K562 (cell line): ENCODE results near the gene RALY. TPM values are rescaled to one million over a fixed set of nuclear protein-coding genes. Genes with fewer than 3 reads are reported as not detected.
A peak's percentile ranks its signal among the peaks of the same experiment; 100 is the strongest.

Source experiments
- HDAC1 ChIP-seq, 2 experiments: fragments of 450-650 bp; IDR thresholded peaks; 2 replicates each; pipeline ENCODE4 v1.6.1; 2016 to 2017; ENCODE audit warnings: inconsistent platforms in 1 of 2, mild to moderate bottlenecking in 1 of 2, moderate library complexity in 1 of 2
- KLF6 ChIP-seq: fragments of 250-450 bp; sonication (Bioruptor Pico); IDR thresholded peaks from 2 replicates; pipeline ENCODE4 v1.4.0; 2020; ENCODE audit warnings: mild to moderate bottlenecking, moderate library complexity, borderline replicate concordance
- NCOA2 ChIP-seq, 2 experiments: fragments of 450-650 bp; IDR thresholded peaks; 2 replicates each; pipeline ENCODE4 v1.6.1; 2018; ENCODE audit warnings: mild to moderate bottlenecking in 2 of 2, moderate library complexity in 1 of 2; ENCODE audit not compliant: partially characterized antibody in 2 of 2
- YBX1 ChIP-seq: fragments of 450-650 bp; IDR thresholded peaks from 2 replicates; pipeline ENCODE4 v1.7.1; 2016; ENCODE audit warnings: mild to moderate bottlenecking
- polyA plus RNA-seq, 8 experiments: library from polyadenylated mRNA; depleted of rRNA in 4 of 8; stranded (reverse) in 5 of 8; unstranded in 3 of 8; fragments of >200 nt; fragmentation: Nextera tagmentation in 2 of 8; fragmentation: Illumina TruSeq in 1 of 8; extraction: Ambion mirVana in 2 of 8; extraction: Trizol in 1 of 8; gene quantifications; 2 replicates each; pipeline versions ENCODE4 v1.2.1 to v1.2.3, GENCODE V29; 2011 to 2014; ENCODE audit warnings: inconsistent platforms in 1 of 8, missing spikeins in 1 of 8
- total RNA-seq, 7 experiments: library from RNA; depleted of rRNA in 6 of 7; stranded (reverse); fragments of >200 nt in 6 of 7; fragmentation: Illumina TruSeq in 2 of 7; extraction: Trizol in 2 of 7; gene quantifications; 2 replicates each; pipeline versions ENCODE4 v1.2.1 to v1.2.3, GENCODE V29; 2011 to 2021; ENCODE audit warnings: low replicate concordance in 1 of 7
- TF ChIP-seq, protein P1 (sequence below): sonication (generic); formaldehyde crosslinking; IDR thresholded peaks from 2 replicates; pipeline ENCODE4 v1.4.0; 2020; ENCODE audit warnings: mild to moderate bottlenecking, missing genetic modification reagents
- TF ChIP-seq, protein P2 (sequence below): fragments of 450-650 bp; formaldehyde crosslinking; IDR thresholded peaks from 2 replicates; pipeline ENCODE4 v1.4.0; 2020; ENCODE audit warnings: mild to moderate bottlenecking, moderate library complexity
- TF ChIP-seq, protein P3 (sequence below): fragments of 450-650 bp; formaldehyde crosslinking; conservative IDR thresholded peaks from 2 replicates; pipeline ENCODE4 v1.4.0; 2022; ENCODE audit warnings: mild to moderate bottlenecking, missing genetic modification characterization
- TF ChIP-seq, protein P4 (sequence below): IDR thresholded peaks from 2 replicates; pipeline ENCODE4 v1.6.1; 2016; ENCODE audit warnings: missing genetic modification characterization, missing compliant biosample characterization
- TF ChIP-seq, protein P5 (sequence below): fragments of 200-600 bp; sonication (generic); IDR thresholded peaks from one replicate; pipeline ENCODE4 v1.6.1; 2012; ENCODE audit warnings: mild to moderate bottlenecking, low read depth, low read length, inconsistent platforms

Gene RALY
- total and polyA plus RNA-seq, 9 of the 15 experiments (the other 6 are each of a cell fraction or from before 2014, with no cell fraction given), result 0.80 to 207 (median 128) TPM

DNA sequence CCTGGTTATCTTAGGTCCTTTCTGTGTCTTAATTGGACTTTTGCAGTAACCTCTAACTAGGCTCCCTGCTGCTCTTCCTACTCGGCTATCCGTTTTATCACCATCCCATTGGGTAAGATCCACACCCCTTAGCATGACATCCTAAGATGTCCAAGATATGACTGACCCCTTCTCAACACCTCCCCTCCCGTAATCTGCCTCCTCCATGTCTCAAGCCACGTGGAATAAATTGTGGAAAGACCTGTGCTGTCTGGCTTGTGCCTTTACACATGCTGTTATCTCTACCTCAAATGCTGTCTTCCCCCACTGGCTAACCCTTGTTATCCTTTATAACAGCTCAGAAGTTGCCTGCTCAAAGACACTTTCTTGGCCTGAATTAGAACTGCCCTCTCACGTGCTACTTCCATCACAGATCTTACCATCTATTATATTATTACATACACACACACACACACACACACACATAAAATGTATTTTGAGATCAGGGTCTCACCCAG, 91.9 kb downstream of the RALY start (continued):
- TF ChIP-seq, protein P1, sequence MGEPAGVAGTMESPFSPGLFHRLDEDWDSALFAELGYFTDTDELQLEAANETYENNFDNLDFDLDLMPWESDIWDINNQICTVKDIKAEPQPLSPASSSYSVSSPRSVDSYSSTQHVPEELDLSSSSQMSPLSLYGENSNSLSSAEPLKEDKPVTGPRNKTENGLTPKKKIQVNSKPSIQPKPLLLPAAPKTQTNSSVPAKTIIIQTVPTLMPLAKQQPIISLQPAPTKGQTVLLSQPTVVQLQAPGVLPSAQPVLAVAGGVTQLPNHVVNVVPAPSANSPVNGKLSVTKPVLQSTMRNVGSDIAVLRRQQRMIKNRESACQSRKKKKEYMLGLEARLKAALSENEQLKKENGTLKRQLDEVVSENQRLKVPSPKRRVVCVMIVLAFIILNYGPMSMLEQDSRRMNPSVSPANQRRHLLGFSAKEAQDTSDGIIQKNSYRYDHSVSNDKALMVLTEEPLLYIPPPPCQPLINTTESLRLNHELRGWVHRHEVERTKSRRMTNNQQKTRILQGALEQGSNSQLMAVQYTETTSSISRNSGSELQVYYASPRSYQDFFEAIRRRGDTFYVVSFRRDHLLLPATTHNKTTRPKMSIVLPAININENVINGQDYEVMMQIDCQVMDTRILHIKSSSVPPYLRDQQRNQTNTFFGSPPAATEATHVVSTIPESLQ (CRISPR knock-in tag), result no peak
- TF ChIP-seq, protein P2, sequence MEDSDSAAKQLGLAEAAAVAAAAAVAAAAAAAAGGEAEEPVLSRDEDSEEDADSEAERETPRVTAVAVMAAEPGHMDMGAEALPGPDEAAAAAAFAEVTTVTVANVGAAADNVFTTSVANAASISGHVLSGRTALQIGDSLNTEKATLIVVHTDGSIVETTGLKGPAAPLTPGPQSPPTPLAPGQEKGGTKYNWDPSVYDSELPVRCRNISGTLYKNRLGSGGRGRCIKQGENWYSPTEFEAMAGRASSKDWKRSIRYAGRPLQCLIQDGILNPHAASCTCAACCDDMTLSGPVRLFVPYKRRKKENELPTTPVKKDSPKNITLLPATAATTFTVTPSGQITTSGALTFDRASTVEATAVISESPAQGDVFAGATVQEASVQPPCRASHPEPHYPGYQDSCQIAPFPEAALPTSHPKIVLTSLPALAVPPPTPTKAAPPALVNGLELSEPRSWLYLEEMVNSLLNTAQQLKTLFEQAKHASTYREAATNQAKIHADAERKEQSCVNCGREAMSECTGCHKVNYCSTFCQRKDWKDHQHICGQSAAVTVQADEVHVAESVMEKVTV (CRISPR knock-in tag), result no peak
- no peak for TF ChIP-seq KLF6 (CRISPR knock-in tag)
- TF ChIP-seq HDAC1 (IDR thresholded peaks at IDR 0.05), result peak in 1 of 2 experiments; percentile 96; a peak in 2 of 4 replicates
- TF ChIP-seq NCOA2 (IDR thresholded peaks at IDR 0.05; ENCODE audit: partially characterized antibody in 2 of 2), result no peak
- TF ChIP-seq, protein P3, sequence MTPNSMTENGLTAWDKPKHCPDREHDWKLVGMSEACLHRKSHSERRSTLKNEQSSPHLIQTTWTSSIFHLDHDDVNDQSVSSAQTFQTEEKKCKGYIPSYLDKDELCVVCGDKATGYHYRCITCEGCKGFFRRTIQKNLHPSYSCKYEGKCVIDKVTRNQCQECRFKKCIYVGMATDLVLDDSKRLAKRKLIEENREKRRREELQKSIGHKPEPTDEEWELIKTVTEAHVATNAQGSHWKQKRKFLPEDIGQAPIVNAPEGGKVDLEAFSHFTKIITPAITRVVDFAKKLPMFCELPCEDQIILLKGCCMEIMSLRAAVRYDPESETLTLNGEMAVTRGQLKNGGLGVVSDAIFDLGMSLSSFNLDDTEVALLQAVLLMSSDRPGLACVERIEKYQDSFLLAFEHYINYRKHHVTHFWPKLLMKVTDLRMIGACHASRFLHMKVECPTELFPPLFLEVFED, result no peak
- TF ChIP-seq, protein P4, sequence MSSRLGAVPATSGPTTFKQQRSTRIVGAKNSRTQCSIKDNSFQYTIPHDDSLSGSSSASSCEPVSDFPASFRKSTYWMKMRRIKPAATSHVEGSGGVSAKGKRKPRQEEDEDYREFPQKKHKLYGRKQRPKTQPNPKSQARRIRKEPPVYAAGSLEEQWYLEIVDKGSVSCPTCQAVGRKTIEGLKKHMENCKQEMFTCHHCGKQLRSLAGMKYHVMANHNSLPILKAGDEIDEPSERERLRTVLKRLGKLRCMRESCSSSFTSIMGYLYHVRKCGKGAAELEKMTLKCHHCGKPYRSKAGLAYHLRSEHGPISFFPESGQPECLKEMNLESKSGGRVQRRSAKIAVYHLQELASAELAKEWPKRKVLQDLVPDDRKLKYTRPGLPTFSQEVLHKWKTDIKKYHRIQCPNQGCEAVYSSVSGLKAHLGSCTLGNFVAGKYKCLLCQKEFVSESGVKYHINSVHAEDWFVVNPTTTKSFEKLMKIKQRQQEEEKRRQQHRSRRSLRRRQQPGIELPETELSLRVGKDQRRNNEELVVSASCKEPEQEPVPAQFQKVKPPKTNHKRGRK, result no peak
- TF ChIP-seq, protein P5, sequence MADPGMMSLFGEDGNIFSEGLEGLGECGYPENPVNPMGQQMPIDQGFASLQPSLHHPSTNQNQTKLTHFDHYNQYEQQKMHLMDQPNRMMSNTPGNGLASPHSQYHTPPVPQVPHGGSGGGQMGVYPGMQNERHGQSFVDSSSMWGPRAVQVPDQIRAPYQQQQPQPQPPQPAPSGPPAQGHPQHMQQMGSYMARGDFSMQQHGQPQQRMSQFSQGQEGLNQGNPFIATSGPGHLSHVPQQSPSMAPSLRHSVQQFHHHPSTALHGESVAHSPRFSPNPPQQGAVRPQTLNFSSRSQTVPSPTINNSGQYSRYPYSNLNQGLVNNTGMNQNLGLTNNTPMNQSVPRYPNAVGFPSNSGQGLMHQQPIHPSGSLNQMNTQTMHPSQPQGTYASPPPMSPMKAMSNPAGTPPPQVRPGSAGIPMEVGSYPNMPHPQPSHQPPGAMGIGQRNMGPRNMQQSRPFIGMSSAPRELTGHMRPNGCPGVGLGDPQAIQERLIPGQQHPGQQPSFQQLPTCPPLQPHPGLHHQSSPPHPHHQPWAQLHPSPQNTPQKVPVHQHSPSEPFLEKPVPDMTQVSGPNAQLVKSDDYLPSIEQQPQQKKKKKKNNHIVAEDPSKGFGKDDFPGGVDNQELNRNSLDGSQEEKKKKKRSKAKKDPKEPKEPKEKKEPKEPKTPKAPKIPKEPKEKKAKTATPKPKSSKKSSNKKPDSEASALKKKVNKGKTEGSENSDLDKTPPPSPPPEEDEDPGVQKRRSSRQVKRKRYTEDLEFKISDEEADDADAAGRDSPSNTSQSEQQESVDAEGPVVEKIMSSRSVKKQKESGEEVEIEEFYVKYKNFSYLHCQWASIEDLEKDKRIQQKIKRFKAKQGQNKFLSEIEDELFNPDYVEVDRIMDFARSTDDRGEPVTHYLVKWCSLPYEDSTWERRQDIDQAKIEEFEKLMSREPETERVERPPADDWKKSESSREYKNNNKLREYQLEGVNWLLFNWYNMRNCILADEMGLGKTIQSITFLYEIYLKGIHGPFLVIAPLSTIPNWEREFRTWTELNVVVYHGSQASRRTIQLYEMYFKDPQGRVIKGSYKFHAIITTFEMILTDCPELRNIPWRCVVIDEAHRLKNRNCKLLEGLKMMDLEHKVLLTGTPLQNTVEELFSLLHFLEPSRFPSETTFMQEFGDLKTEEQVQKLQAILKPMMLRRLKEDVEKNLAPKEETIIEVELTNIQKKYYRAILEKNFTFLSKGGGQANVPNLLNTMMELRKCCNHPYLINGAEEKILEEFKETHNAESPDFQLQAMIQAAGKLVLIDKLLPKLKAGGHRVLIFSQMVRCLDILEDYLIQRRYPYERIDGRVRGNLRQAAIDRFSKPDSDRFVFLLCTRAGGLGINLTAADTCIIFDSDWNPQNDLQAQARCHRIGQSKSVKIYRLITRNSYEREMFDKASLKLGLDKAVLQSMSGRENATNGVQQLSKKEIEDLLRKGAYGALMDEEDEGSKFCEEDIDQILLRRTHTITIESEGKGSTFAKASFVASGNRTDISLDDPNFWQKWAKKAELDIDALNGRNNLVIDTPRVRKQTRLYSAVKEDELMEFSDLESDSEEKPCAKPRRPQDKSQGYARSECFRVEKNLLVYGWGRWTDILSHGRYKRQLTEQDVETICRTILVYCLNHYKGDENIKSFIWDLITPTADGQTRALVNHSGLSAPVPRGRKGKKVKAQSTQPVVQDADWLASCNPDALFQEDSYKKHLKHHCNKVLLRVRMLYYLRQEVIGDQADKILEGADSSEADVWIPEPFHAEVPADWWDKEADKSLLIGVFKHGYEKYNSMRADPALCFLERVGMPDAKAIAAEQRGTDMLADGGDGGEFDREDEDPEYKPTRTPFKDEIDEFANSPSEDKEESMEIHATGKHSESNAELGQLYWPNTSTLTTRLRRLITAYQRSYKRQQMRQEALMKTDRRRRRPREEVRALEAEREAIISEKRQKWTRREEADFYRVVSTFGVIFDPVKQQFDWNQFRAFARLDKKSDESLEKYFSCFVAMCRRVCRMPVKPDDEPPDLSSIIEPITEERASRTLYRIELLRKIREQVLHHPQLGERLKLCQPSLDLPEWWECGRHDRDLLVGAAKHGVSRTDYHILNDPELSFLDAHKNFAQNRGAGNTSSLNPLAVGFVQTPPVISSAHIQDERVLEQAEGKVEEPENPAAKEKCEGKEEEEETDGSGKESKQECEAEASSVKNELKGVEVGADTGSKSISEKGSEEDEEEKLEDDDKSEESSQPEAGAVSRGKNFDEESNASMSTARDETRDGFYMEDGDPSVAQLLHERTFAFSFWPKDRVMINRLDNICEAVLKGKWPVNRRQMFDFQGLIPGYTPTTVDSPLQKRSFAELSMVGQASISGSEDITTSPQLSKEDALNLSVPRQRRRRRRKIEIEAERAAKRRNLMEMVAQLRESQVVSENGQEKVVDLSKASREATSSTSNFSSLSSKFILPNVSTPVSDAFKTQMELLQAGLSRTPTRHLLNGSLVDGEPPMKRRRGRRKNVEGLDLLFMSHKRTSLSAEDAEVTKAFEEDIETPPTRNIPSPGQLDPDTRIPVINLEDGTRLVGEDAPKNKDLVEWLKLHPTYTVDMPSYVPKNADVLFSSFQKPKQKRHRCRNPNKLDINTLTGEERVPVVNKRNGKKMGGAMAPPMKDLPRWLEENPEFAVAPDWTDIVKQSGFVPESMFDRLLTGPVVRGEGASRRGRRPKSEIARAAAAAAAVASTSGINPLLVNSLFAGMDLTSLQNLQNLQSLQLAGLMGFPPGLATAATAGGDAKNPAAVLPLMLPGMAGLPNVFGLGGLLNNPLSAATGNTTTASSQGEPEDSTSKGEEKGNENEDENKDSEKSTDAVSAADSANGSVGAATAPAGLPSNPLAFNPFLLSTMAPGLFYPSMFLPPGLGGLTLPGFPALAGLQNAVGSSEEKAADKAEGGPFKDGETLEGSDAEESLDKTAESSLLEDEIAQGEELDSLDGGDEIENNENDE, result no peak
- no peak for TF ChIP-seq YBX1
